HG02610 (cell line): ENCODE measurements around the gene TBC1D5.

Experiments
- ATAC-seq: cut with Tn5 transposase; IDR thresholded peaks from one replicate; pipeline ENCODE4 v1.9.1; 2021; ENCODE audit warnings: mild to moderate bottlenecking, moderate library complexity; ENCODE audit not compliant: unreplicated experiment

TBC1D5 gene

GRCh38 chr3:17122758-17123157 is 619.7 kb downstream of the TBC1D5 start:
- ATAC-seq: no peak

- ATAC-seq: no peak
Measured at GRCh38 chr3:17121336-17121735, 621.1 kb downstream of the TBC1D5 start.

GRCh38 chr3:17120115-17120514 is 622.3 kb downstream of the TBC1D5 start:
- no peak for ATAC-seq

- ATAC-seq: no peak
Measured at GRCh38 chr3:17119201-17120072, 623.0 kb downstream of the TBC1D5 start.

GRCh38 chr3:17118771-17119170 is 623.7 kb downstream of the TBC1D5 start:
- ATAC-seq: no peak

GRCh38 chr3:17116007-17116600 is 626.3 kb downstream of the TBC1D5 start:
- ATAC-seq: no peak

- no peak for ATAC-seq
Measured at GRCh38 chr3:17115186-17115585, 627.2 kb downstream of the TBC1D5 start.

- ATAC-seq: no peak
Measured at GRCh38 chr3:17111586-17111985, 630.8 kb downstream of the TBC1D5 start.

- peak; percentile 80 for ATAC-seq
Measured at GRCh38 chr3:17110660-17111396, 631.6 kb downstream of the TBC1D5 start.
